CD8-positive, alpha-beta memory T cell (primary cell): ENCODE measurements around the gene KRTAP2-1. TPM values are rescaled to one million over a fixed set of nuclear protein-coding genes. Genes with fewer than 3 reads are reported as not detected.

Experiments used
- CTCF ChIA-PET: fragments of 350-600 bp; sonication (Branson Sonifier 250); formaldehyde crosslinking; loops from one replicate; lab custom pipeline; 2021; ENCODE audit warnings: antibody characterized with exemption; lab: Charles Lee
- POLR2A ChIA-PET: fragments of 350-600 bp; sonication (Branson Sonifier 250); formaldehyde crosslinking; loops from one replicate; lab custom pipeline; 2021; ENCODE audit warnings: antibody characterized with exemption; lab: Charles Lee
- DNase-seq, 5 donors: peaks; one replicate each; pipeline versions ENCODE4 v3.0.0 to v3.0.0-alpha.2; 2020 to 2022; ENCODE audit warnings: mixed read lengths in 1 of 5
- H3K27ac ChIP-seq: one replicate; pipeline ENCODE4 v1.7.0; 2013; ENCODE audit warnings: low read depth, mild to moderate bottlenecking, low read length, moderate library complexity
- H3K27me3 ChIP-seq: 2 replicates; pipeline ENCODE4 v1.7.0; 2013; ENCODE audit warnings: low read length, mild to moderate bottlenecking; ENCODE audit not compliant: insufficient read depth, poor library complexity, severe bottlenecking
- H3K36me3 ChIP-seq: 2 replicates; pipeline ENCODE4 v1.7.0; 2013; ENCODE audit warnings: mild to moderate bottlenecking, low read length, moderate library complexity; ENCODE audit not compliant: insufficient read depth
- H3K4me1 ChIP-seq: 2 replicates; pipeline ENCODE4 v1.7.0; 2013; ENCODE audit warnings: mild to moderate bottlenecking, low read length, moderate library complexity; ENCODE audit not compliant: insufficient read depth
- H3K4me3 ChIP-seq: 2 replicates; pipeline ENCODE4 v1.7.0; 2013; ENCODE audit warnings: mild to moderate bottlenecking, low read length
- H3K9me3 ChIP-seq: 2 replicates; pipeline ENCODE4 v1.7.0; 2013; ENCODE audit warnings: mild to moderate bottlenecking, low read length
- H3K27ac Mint-ChIP-seq, 8 donors: one replicate each; pipeline ENCODE4 v1.8.0; 2020 to 2021; ENCODE audit warnings: mixed read lengths in 8 of 8, mild to moderate bottlenecking in 6 of 8, inconsistent platforms in 3 of 8, moderate library complexity in 3 of 8
- H3K27me3 Mint-ChIP-seq, 2 donors: one replicate each; pipeline ENCODE4 v1.8.0; 2020 to 2021; ENCODE audit warnings: mixed read lengths in 2 of 2, mild to moderate bottlenecking in 1 of 2, moderate library complexity in 1 of 2
- H3K36me3 Mint-ChIP-seq, 3 donors: one replicate each; pipeline ENCODE4 v1.8.0; 2020 to 2021; ENCODE audit warnings: mixed read lengths in 3 of 3, inconsistent platforms in 1 of 3, mild to moderate bottlenecking in 1 of 3
- H3K4me1 Mint-ChIP-seq, 3 donors: one replicate each; pipeline ENCODE4 v1.8.0; 2020 to 2021; ENCODE audit warnings: mixed read lengths in 3 of 3, inconsistent platforms in 1 of 3, mild to moderate bottlenecking in 1 of 3
- H3K4me3 Mint-ChIP-seq, 7 donors: one replicate each; pipeline ENCODE4 v1.8.0; 2020 to 2021; ENCODE audit warnings: mixed read lengths in 7 of 7, mild to moderate bottlenecking in 6 of 7, moderate library complexity in 4 of 7, inconsistent platforms in 2 of 7
- H3K9me3 Mint-ChIP-seq, 5 donors: one replicate each; pipeline ENCODE4 v1.8.0; 2020 to 2022; ENCODE audit warnings: mixed read lengths in 5 of 5, mild to moderate bottlenecking in 3 of 5, moderate library complexity in 2 of 5, inconsistent platforms in 1 of 5
- polyA plus RNA-seq: library from polyadenylated mRNA; unstranded; fragments of 300-500 nt; fragmentation: Illumina TruSeq; gene quantifications from one replicate; pipeline ENCODE4 v1.2.3, GENCODE V29; 2021
- total RNA-seq, 2 experiments: library from RNA; stranded (reverse); gene quantifications; one replicate each; pipeline ENCODE4 v1.2.3, GENCODE V29; 2021

The KRTAP2-1 gene
- total and polyA plus RNA-seq, 3 experiments from 2014 or later, result not detected

DNA sequence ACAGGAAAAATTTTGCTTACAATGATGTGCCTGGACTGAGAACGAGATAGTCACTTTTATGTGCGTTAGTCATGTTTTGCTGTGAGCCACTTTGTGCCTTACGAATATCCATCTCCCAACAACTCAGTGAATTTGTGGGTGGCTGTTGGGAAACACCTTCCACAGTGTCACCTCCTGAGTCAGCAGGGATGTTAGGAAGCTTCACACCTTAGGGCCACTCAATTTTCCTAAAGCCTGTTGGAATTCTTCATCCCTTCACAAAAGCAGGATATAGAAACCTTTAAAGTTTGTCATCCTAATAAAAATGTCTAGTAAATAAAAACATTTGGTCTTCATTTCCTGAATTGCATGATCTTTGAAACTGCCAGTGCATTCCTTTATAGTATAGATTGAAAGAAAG, 33.9 kb downstream of the KRTAP2-1 start:
- Mint-ChIP-seq H3K4me3 (no peak overlapping the region), H3K9me3 (no peaks in the 10 kb centered on the region), H3K27me3 (peaks cover 2 to 18% of the 10 kb centered on the region in 2 donors), H3K4me1 (no peaks in the 10 kb centered on the region), H3K27ac (no peak overlapping the region), H3K36me3 (no peaks in the 10 kb centered on the region)
- Histone ChIP-seq H3K4me3 (no peak overlapping the region), H3K9me3 (no peaks in the 10 kb centered on the region), H3K27ac (no peak overlapping the region), H3K36me3 (no peaks in the 10 kb centered on the region), H3K4me1 (no peaks in the 10 kb centered on the region), H3K27me3 (peaks cover 4% of the 10 kb centered on the region)
- POLR2A ChIA-PET, result no interaction called here
- CTCF ChIA-PET, result no interaction called here
- no peak for DNase-seq

DNA sequence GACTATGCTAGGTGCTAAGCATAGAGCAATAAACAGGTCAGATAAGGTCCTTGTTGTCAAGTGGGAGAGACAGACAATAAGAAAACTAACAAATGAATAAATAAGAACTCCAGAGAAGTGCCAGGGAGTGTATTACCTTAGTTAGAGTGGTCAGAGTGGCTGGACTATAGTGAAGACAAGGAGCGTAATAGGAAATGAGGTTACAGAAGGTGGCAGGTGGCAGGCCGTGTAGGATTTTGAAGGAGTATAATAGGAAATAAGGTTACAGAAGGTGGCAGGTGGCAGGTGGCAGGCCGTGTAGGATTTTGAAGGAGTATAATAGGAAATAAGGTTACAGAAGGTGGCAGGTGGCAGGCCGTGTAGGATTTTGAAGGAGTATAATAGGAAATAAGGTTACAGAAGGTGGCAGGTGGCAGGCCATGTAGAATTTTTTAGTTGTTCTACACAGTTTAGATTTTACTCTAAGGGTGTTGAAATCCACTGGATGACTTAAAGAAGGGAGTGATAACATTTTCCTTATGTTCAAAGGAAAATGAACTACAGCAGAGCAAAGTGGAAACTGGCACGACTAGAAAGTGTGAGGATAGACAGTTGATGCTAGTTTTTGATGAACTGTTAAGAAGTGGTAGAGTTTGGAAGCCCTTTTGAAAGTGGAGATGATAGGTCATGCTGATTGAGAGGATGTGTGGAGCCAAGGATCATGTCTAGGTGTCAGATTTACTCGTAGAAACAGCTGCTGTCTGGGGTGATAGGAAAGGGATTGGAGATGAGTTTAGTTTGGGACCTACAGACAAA, 34.6 kb downstream of the KRTAP2-1 start:
- H3K4me3 Mint-ChIP-seq, result no peak overlapping the region
- ChIA-PET POLR2A (no interaction called here), CTCF (no interaction called here)
- no peak overlapping the region for H3K27ac Mint-ChIP-seq
- no peaks in the 10 kb centered on the region for H3K4me1 Mint-ChIP-seq
- H3K27ac ChIP-seq, result no peak overlapping the region
- no peaks in the 10 kb centered on the region for H3K9me3 Mint-ChIP-seq
- no peaks in the 10 kb centered on the region for H3K36me3 Mint-ChIP-seq
- peaks cover 3 to 15% of the 10 kb centered on the region in 2 donors for H3K27me3 Mint-ChIP-seq
- DNase-seq, result no peak
- peaks cover 4% of the 10 kb centered on the region for H3K27me3 ChIP-seq
- no peaks in the 10 kb centered on the region for H3K4me1 ChIP-seq
- no peak overlapping the region for H3K4me3 ChIP-seq
- H3K9me3 ChIP-seq, result no peaks in the 10 kb centered on the region
- no peaks in the 10 kb centered on the region for H3K36me3 ChIP-seq

DNA sequence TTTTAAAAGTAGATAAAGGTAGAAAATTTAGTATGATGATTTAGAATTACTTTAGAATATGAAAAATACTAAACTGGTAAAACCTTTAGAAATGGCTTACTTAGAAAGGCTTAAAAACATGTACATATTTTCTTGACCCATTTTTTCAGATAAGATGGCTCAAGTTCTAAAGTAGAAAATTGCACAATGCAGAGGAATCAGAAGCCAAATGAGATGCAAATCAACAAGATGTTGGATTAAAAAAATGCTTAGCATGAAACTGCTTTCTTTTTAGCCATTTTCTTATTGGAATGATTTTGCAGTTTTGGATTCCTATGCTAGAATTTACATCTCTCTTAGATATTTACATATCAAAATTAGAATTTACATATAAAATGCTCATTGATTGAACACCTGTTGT, 36.7 kb downstream of the KRTAP2-1 start:
- Mint-ChIP-seq H3K9me3 (no peaks in the 10 kb centered on the region), H3K4me1 (no peaks in the 10 kb centered on the region)
- DNase-seq, result no peak

DNA sequence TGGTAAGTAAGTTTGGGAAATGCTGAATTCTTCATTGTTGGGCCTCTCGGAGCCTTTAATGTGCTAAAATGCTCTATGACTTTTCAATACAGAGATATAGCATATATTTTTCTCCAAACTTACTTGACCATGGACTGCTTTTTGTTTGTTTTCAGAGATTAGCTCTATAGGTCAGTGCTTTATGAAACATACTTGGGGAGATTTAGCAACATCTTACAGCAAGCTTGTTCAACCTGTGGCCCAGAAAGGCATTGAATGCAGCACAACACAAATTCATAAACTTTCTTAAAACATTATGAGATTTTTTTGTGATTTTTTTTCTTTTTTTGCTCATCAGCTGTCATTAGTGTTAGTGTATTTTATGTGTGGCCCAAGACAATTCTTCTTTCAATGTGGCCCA, 37.2 kb downstream of the KRTAP2-1 start:
- no peaks in the 10 kb centered on the region for H3K9me3 Mint-ChIP-seq
- no peaks in the 10 kb centered on the region for H3K4me1 ChIP-seq
- H3K9me3 ChIP-seq, result no peaks in the 10 kb centered on the region
- CTCF ChIA-PET, result interaction anchor here (0.9 kb wide), 1 partner anchor 12 kb away, joined by 3 read pairs; no protein-coding TSS in a partner anchor
- no peak overlapping the region for H3K27ac Mint-ChIP-seq
- H3K27me3 Mint-ChIP-seq, result peaks cover 3 to 11% of the 10 kb centered on the region in 2 donors
- H3K27me3 ChIP-seq, result peaks cover 4% of the 10 kb centered on the region
- DNase-seq, result no peak
- no peaks in the 10 kb centered on the region for H3K4me1 Mint-ChIP-seq
- no peaks in the 10 kb centered on the region for H3K36me3 ChIP-seq
- H3K36me3 Mint-ChIP-seq, result no peaks in the 10 kb centered on the region
- POLR2A ChIA-PET, result no interaction called here
- H3K4me3 ChIP-seq, result no peak overlapping the region
- no peak overlapping the region for H3K4me3 Mint-ChIP-seq
- no peak overlapping the region for H3K27ac ChIP-seq

More for the DNA sequence above, 36.7 kb downstream of the KRTAP2-1 start:
- no peaks in the 10 kb centered on the region for H3K36me3 Mint-ChIP-seq
- ChIA-PET CTCF (no interaction called here), POLR2A (no interaction called here)
- H3K4me3 Mint-ChIP-seq, result no peak overlapping the region
- H3K27ac ChIP-seq, result no peak overlapping the region
- H3K4me3 ChIP-seq, result no peak overlapping the region
- H3K36me3 ChIP-seq, result no peaks in the 10 kb centered on the region
- peaks cover 3 to 13% of the 10 kb centered on the region in 2 donors for H3K27me3 Mint-ChIP-seq
- H3K9me3 ChIP-seq, result no peaks in the 10 kb centered on the region
- peaks cover 4% of the 10 kb centered on the region for H3K27me3 ChIP-seq
- H3K27ac Mint-ChIP-seq, result no peak overlapping the region
- no peaks in the 10 kb centered on the region for H3K4me1 ChIP-seq

DNA sequence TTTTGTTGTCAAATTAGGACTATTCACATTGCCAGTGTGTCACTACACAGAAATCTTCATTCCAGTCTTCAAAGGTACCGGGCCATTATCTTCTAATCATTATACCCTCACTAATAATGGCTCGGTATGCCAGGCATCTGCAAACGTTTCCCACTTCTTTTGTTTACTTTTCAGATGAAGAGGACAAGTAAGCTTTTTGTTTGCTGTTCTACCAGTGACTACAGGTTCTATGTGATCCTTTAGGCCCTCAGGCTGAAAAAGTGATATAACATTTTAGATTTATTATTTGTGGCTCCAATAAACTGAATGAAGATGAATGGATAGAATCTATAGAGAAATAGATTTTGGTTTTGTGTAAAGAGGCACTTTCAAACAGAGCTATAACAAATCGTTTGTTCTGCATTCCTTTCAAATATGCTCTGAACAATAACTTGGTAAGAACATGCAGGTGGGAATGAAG, 37.8 kb downstream of the KRTAP2-1 start:
- H3K27me3 Mint-ChIP-seq, result peaks cover 3 to 12% of the 10 kb centered on the region in 2 donors

DNA sequence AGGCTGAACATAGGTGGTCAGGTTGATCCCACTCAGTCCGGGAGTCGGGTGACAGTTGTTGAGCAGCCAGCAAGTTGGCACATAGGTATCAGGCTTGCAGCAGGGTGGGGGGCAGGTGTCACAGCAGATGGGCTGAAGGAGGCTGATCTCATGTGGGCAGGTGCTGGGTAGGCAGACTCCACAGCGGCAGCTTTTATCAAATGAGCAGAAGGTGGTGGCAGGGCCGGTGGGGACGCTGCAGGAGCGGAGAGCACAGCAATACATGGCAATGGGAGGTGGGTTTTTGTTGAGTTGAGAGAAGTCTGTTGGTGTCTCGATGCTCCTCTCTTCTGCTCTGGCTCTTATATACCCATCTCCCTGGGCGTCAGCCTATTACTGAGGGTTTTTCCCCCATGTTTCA, 38.3 kb downstream of the KRTAP2-1 start, which contains the start of gene KRTAP3-1:
Gene KRTAP3-1 (minus strand): TSS at position 318 of the 400 bp plus-strand sequence. CDS start 54 bp downstream, at position 264.
- Histone ChIP-seq H3K36me3 (no peaks in the 10 kb centered on the region), H3K27ac (no peak within 1 kb of the TSS), H3K4me3 (no peak within 1 kb of the TSS), H3K4me1 (no peaks in the 10 kb centered on the region), H3K27me3 (peaks cover 4% of the 10 kb centered on the region), H3K9me3 (no peaks in the 10 kb centered on the region)
- Mint-ChIP-seq H3K9me3 (no peaks in the 10 kb centered on the region), H3K4me3 (no peak within 1 kb of the TSS), H3K27me3 (peaks cover 6 to 17% of the 10 kb centered on the region in 2 donors), H3K4me1 (no peaks in the 10 kb centered on the region), H3K27ac (no peak within 1 kb of the TSS), H3K36me3 (no peaks in the 10 kb centered on the region)
- CTCF ChIA-PET, result no interaction called here
- no peak for DNase-seq
- POLR2A ChIA-PET, result no interaction called here

More for the DNA sequence above, 37.8 kb downstream of the KRTAP2-1 start:
- H3K4me3 Mint-ChIP-seq, result no peak overlapping the region
- no peak for DNase-seq
- CTCF ChIA-PET, result interaction anchor here (0.9 kb wide), 1 partner anchor 12 kb away, joined by 3 read pairs; no protein-coding TSS in a partner anchor
- H3K36me3 Mint-ChIP-seq, result no peaks in the 10 kb centered on the region
- no peaks in the 10 kb centered on the region for H3K9me3 Mint-ChIP-seq
- H3K27ac Mint-ChIP-seq, result no peak overlapping the region
- H3K9me3 ChIP-seq, result no peaks in the 10 kb centered on the region
- H3K4me1 Mint-ChIP-seq, result no peaks in the 10 kb centered on the region
- H3K36me3 ChIP-seq, result no peaks in the 10 kb centered on the region
- H3K4me3 ChIP-seq, result no peak overlapping the region
- POLR2A ChIA-PET, result no interaction called here
- peaks cover 4% of the 10 kb centered on the region for H3K27me3 ChIP-seq
- no peak overlapping the region for H3K27ac ChIP-seq
- H3K4me1 ChIP-seq, result no peaks in the 10 kb centered on the region

DNA sequence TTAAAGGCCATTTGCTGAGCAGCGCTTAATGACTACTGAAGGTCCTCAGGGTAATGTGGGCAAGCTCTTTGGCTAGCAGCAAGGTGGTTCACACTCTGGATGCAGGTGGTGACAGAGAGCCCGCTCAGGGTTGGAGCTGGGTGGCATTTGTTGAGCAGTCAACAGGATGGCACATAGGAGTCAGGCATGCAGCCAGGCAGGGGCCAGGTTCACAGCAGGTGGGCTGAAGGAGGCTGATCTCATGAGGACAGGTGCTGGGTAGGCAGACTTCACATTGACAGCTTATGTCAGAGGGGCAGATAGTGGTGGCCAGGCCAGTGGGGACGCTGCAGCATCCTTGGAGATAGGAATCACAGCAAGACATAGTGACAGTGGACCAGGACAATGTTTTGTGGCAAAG, 42.7 kb downstream of the KRTAP2-1 start:
- H3K27me3 ChIP-seq, result peaks cover 2% of the 10 kb centered on the region
- Mint-ChIP-seq H3K4me3 (no peak overlapping the region), H3K27me3 (peaks cover 17 to 49% of the 10 kb centered on the region in 2 donors), H3K9me3 (no peaks in the 10 kb centered on the region), H3K27ac (no peak overlapping the region), H3K4me1 (no peaks in the 10 kb centered on the region), H3K36me3 (no peaks in the 10 kb centered on the region)
- H3K4me1 ChIP-seq, result no peaks in the 10 kb centered on the region
- no peaks in the 10 kb centered on the region for H3K9me3 ChIP-seq
- no peak overlapping the region for H3K27ac ChIP-seq
- ChIA-PET POLR2A (no interaction called here), CTCF (no interaction called here)
- DNase-seq, result no peak
- H3K36me3 ChIP-seq, result no peaks in the 10 kb centered on the region
- H3K4me3 ChIP-seq, result no peak overlapping the region

DNA sequence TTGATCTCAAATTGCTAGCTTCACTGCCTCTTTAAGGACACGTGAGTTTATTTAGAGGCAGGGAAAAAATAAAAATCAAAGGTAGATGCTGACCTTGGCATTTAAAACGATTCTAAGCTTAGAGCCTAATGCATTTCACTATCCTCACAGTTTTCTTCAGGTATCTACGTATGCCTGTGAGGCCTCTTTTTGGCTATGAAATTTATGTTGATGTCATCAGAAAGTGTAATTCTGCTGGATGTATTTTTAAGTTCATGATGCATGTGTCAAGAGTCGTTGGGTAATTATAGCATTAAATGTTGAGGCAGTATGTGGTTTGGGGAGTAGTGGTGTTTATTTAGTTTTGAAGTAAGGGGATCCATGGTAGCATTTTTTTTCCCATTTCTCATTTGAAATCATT, 43.2 kb downstream of the KRTAP2-1 start:
- H3K36me3 ChIP-seq, result no peaks in the 10 kb centered on the region
- no peaks in the 10 kb centered on the region for H3K4me1 ChIP-seq
- Mint-ChIP-seq H3K4me3 (no peak overlapping the region), H3K27ac (no peak overlapping the region), H3K9me3 (no peaks in the 10 kb centered on the region), H3K27me3 (peaks cover 19 to 53% of the 10 kb centered on the region in 2 donors), H3K4me1 (no peaks in the 10 kb centered on the region), H3K36me3 (no peaks in the 10 kb centered on the region)
- H3K9me3 ChIP-seq, result no peaks in the 10 kb centered on the region
- POLR2A ChIA-PET, result no interaction called here
- no peaks in the 10 kb centered on the region for H3K27me3 ChIP-seq
- no peak overlapping the region for H3K4me3 ChIP-seq
- H3K27ac ChIP-seq, result no peak overlapping the region
- no peak for DNase-seq
- CTCF ChIA-PET, result no interaction called here
